Lung (tissue), 12 donors: Measurements from ENCODE around the gene DENND6B. TPM values are rescaled to one million over a fixed set of nuclear protein-coding genes. Genes with fewer than 3 reads are reported as not detected.

ENCODE experiments used
- ATAC-seq: fragments of 200-7000 bp; cut with Tn5 transposase; one replicate; pipeline ENCODE4 v1.9.1; 2020; ENCODE audit warnings: moderate number of reproducible peaks; ENCODE audit not compliant: insufficient read depth, low FRiP score
- DNase-seq, 3 donors: peaks; one replicate each; pipeline ENCODE4 v3.0.0-alpha.2; 2013 to 2017
- H3K27ac ChIP-seq, 2 donors: one replicate each; pipeline ENCODE4 v1.5.1; 2013; ENCODE audit warnings: mild to moderate bottlenecking in 2 of 2, moderate library complexity in 2 of 2, control low read depth in 1 of 2, inconsistent platforms in 1 of 2, low read depth in 1 of 2, low read length in 1 of 2
- H3K27me3 ChIP-seq, 3 donors: one replicate each; pipeline ENCODE4 v1.5.1; 2013; ENCODE audit warnings: low read length in 2 of 3; ENCODE audit not compliant: control insufficient read depth in 3 of 3, insufficient read depth in 3 of 3
- H3K36me3 ChIP-seq, 4 donors: one replicate each; pipeline ENCODE4 v1.5.1; 2013; ENCODE audit warnings: low read length in 4 of 4, mild to moderate bottlenecking in 1 of 4, moderate library complexity in 1 of 4; ENCODE audit not compliant: control insufficient read depth in 4 of 4, insufficient read depth in 4 of 4
- H3K4me1 ChIP-seq, 5 donors: one replicate each; pipeline ENCODE4 v1.5.1; 2013; ENCODE audit warnings: low read length in 5 of 5, mild to moderate bottlenecking in 2 of 5, moderate library complexity in 1 of 5; ENCODE audit not compliant: control insufficient read depth in 5 of 5, insufficient read depth in 5 of 5
- H3K4me3 ChIP-seq: one replicate; pipeline ENCODE4 v1.5.1; 2013; ENCODE audit warnings: mild to moderate bottlenecking, control low read depth, moderate library complexity
- H3K9ac ChIP-seq, 2 donors: one replicate each; pipeline ENCODE4 v1.5.1; 2013; ENCODE audit warnings: low read length in 2 of 2, control low read depth in 1 of 2; ENCODE audit not compliant: insufficient read depth in 1 of 2
- H3K9me3 ChIP-seq, 4 donors: one replicate each; pipeline ENCODE4 v1.5.1; 2013; ENCODE audit warnings: low read length in 3 of 4, mild to moderate bottlenecking in 1 of 4, moderate library complexity in 1 of 4; ENCODE audit not compliant: control insufficient read depth in 4 of 4, insufficient read depth in 3 of 4
- CTCF ChIP-seq: IDR thresholded peaks from 2 replicates; pipeline ENCODE4 v1.5.1; 2012; ENCODE audit warnings: mild to moderate bottlenecking; ENCODE audit errors: control extremely low read depth, extremely low read depth
- WGBS, 2 donors: extraction: QIAGEN DNeasy Blood & Tissue Kit; methylation state at CpG; one replicate each; pipeline ENCODE4 v1.1.7; 2013; 5-methylcytosine and 5-hydroxymethylcytosine counted together
- polyA plus RNA-seq, 2 donors: library from polyadenylated mRNA; stranded (reverse); fragments of 200-250 nt; gene quantifications; one replicate each; pipeline ENCODE4 v1.2.1, GENCODE V29; 2013
- total RNA-seq, 2 donors: library from RNA; depleted of rRNA in 1 of 2; stranded (reverse); fragments of >200 nt in 1 of 2; gene quantifications; one replicate each; pipeline ENCODE4 v1.2.1, GENCODE V29; 2014 to 2021
- donor health status: control.
- donor health status: control.
- donor health status: Bipolar disorder and iron deficiency.
- donor health status: healthy.
- donor health status: DM: yes; HTN: yes; CAD: no.

DENND6B gene
- total and polyA plus RNA-seq, 4 donors: 8.0 to 26.0 (median 12.6) TPM

- no peak for DNase-seq
- H3K4me3 ChIP-seq: no peak overlapping the region
- no peak overlapping the region for H3K9ac ChIP-seq
- no peak for TF ChIP-seq CTCF
- H3K9me3 ChIP-seq: no peaks in the 10 kb centered on the region
- H3K27me3 ChIP-seq: no peaks in the 10 kb centered on the region
- H3K36me3 ChIP-seq: peaks cover 0 to 2% (median 0%) of the 10 kb centered on the region in 4 donors
- ATAC-seq: no peak
- no peak overlapping the region for H3K27ac ChIP-seq
- 86 to 89% methylated on average over 10 of the region's 10 CpGs for WGBS, 2 donors
- peaks cover 0 to 1% (median 0%) of the 10 kb centered on the region in 5 donors for H3K4me1 ChIP-seq
Measured at GRCh38 chr22:50320671-50321325, 6.0 kb downstream of the DENND6B start.

- no peak for ATAC-seq
- Histone ChIP-seq H3K4me1 (peaks cover 0 to under 1% (median 0%) of the 10 kb centered on the region in 5 donors), H3K4me3 (no peak overlapping the region), H3K27me3 (no peaks in the 10 kb centered on the region), H3K9ac (no peak overlapping the region), H3K9me3 (no peaks in the 10 kb centered on the region), H3K36me3 (peaks cover 0 to 2% (median 0%) of the 10 kb centered on the region in 4 donors), H3K27ac (no peak overlapping the region)
- TF ChIP-seq CTCF: no peak
- DNase-seq: no peak
- 87% methylated on average over 8 of the region's 8 CpGs for WGBS, 2 donors
Measured at GRCh38 chr22:50320116-50320515, 6.7 kb downstream of the DENND6B start.

- DNase-seq (no peak), ATAC-seq (no peak)
- peaks cover 0 to 6% (median 0%) of the 10 kb centered on the region in 5 donors for H3K4me1 ChIP-seq
- WGBS, 2 donors: 95 to 98% methylated on average over 15 of the region's 15 CpGs
- TF ChIP-seq CTCF: no peak
- H3K9ac ChIP-seq: no peak overlapping the region
- no peak overlapping the region for H3K4me3 ChIP-seq
- H3K27me3 ChIP-seq: no peaks in the 10 kb centered on the region
- H3K36me3 ChIP-seq: peaks cover 0 to 2% (median 0%) of the 10 kb centered on the region in 4 donors
- H3K27ac ChIP-seq: no peak overlapping the region
- H3K9me3 ChIP-seq: no peaks in the 10 kb centered on the region
Measured at GRCh38 chr22:50319503-50319951, 7.3 kb downstream of the DENND6B start.
